Activated CD8-positive, alpha-beta memory T cell treated with anti-CD3 and anti-CD28 coated beads for 48 hours (primary cell): Measurements from ENCODE around the gene EPHA2.
"Not testable (repeated sequence)": the region's sequence is repeated elsewhere in the genome, so short reads cannot be mapped to it uniquely, and the experiment has no call there.

Source experiments
- DNase-seq, 3 experiments: peaks; one replicate each; pipeline ENCODE4 v3.0.0-alpha.2; 2020; ENCODE audit warnings: low read depth in 2 of 3, low spot score in 2 of 3

EPHA2 gene

GRCh38 chr1:16155537-16156410 is at the start of gene EPHA2:
Gene EPHA2 (minus strand): TSS chr1:16156069. CDS start chr1:16155932, 137 bp downstream.
- DNase-seq, result no peak

GRCh38 chr1:16205334-16205671 is 49.4 kb upstream of the EPHA2 start:
- DNase-seq, result no peak

GRCh38 chr1:16204634-16205333 is 48.9 kb upstream of the EPHA2 start:
- DNase-seq, result no peak

- DNase-seq, result no peak
Measured at GRCh38 chr1:16204216-16204615, 48.3 kb upstream of the EPHA2 start.

DNA sequence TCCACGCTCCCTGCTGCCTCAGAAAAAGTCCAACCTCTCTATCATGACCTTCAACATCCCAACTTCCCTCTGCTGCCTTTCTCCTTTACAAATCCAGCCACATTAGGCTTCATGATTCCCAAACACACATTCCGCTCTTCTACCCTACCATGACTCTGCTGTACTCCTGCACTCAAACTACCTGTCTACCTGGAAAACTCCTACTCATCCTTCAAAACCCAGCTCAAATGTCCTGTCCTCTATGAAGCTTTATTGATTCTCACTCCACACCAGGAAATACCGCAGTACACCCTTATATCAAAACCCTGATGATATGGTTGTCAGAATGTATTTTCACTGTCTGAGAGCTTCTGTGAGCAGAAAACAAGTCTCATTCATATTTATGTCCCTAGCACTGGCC is 47.7 kb upstream of the EPHA2 start:
- DNase-seq, result no peak

DNA sequence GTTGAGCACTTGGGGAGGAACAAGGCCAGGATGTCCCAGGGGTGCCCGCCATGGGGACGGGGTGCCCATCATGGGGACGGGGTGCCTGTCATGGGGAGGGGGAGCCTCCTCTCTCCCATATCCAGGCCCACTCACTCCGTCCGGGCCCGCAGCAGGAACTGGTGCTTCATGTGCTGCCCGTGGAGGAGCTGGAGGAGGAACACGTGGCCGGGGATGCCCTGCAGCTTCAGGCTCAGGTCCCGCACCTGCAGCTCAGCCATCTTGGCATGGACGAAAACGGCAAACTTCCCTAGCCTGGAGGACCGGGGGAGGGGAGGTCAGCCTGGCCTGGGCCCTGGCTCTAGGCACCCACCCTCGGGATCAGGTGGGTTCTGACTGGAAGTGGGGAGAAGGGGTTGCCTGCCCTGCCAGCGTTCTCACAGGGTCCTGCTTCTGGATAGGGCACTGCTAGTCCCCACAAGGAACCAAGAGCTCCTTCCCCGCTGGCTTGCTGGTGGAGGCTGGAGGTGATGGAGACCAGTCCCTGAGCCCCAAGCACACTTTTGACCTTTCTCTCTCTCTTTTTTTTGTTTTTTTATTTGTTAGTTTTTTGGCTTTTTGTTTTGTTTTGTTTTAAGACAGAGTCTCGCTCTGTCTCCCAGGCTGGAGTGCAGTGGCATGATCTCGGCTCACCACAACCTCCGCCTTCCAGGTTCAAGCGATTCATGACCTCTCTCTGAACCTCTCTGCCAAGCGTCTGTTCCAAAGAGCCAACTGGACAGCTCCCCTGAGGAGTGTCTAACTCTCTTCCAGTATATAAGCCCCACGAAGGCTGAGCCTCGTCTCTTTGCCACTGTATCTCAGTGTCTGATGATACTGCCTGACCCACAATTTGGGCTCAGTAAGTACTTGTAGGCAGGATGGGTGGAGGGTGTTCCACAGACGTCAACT is 46.7 kb upstream of the EPHA2 start:
- no peak for DNase-seq

DNA sequence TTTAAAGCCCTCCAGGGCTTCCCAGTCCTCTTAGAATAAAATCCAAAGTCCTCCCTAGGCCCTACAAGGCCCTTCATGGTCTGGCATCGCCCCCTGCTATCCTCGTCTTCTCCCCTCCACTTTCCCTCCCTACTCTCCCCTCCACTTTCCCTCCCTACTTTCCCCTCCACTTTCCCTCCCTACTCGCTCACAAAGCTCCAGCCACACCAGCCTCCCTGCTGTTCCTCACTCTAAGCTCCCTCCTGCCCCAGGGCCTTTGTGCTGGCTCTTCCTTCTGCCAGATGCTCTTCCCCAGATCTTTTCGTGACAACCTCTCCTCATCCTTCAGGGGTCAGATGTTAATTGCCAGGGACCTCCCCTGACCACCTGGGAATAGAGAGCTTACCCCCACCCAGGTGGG is 43.8 kb upstream of the EPHA2 start:
- no peak for DNase-seq

DNA sequence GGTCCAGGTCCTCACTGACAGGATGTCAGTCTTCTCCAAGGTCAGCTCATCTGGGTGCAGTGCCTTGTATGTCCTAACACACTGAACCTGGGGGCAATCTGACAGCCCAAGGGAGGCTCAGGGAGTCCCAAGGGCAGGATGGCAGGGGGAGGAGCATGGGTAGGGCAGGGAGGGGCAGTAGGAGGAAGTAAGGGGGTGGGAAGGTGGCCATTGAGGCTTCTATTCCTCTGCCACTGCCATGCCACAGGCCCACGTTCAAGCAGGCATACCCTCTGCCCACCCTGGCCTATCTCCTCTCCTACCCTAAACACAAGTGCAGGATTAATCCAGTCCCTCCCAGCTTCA is 43.3 kb upstream of the EPHA2 start:
- DNase-seq, result no peak

GRCh38 chr1:16198444-16199156 is 42.7 kb upstream of the EPHA2 start:
- DNase-seq, result no peak

DNA sequence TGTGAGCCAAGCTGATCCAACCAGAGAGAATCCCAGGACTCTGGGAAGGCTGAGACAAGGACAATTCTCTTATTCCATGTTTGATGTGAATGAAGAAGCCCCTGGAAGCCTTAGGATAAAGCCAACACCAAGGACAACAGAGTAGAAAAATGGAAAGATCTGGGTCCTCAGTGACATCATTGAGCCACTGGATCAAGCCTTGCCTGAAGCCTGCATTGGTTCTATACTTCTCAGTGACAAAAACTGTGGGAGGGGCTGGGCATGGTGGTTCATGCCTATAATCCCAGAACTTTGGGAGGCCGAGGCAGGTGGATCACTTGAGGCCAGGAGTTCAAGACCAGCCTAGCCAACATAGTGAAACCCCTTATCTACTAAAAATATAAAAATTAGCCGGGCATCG is 41.0 kb upstream of the EPHA2 start:
- no peak for DNase-seq

DNA sequence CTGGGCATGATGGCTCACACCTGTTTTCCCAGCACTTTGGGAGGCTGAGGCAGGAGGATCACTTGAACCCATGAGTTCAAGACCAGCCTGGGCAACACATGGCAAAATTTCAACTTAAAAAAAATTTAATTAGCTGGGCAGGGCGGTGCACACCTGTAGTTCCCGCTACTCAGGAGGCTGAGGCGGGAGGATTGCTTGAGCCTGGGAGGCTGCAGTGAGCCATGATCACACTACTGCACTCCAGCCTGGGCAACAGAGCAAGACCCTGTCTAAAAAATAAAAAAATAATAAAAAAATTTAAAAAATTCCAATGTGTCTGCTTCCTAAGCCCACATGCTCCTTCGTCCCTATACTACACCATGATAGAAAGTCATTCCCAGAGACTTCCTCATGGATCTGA is 40.3 kb upstream of the EPHA2 start:
- DNase-seq, result not testable (repeated sequence)

DNA sequence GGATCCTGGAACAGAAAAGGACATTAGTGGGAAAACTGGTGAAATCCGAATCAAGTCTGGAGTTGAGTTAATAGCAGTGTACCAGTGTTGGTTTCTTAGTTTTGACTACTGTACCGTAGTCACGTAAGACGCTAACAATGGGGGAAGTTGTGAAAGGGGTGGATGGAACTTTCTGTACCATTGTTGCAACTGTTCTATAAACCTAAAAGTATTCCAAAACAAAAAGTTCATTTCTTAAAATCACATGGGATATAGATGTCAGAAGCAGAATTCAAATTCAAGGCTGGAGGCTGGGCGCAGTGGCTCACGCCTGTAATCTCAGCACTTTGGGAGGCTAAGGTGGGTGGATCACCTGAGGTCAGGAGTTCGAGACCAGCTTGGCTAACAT is 39.6 kb upstream of the EPHA2 start:
- no peak for DNase-seq

GRCh38 chr1:16191916-16192546 is 36.2 kb upstream of the EPHA2 start:
- no peak for DNase-seq

DNA sequence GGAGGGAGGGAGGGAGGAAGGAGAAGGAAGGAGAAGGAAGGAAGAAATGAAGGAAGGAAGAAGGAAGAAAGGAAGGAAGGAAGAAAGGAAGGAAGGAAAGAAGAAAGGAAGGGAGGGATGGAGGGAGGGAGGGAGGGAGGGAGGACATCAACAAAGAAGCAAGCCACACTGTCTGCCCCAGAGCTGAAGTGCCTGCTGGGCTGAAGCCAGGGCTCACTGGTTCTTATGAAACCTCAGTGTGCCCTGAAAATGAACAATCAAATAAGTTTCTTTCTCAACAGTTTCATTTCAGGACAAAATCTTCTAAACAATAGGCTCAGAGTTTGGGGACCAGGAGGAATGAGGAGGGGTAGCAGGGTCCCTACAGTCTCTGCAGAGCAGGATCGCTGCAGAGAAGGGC is 35.4 kb upstream of the EPHA2 start:
- DNase-seq, result no peak

DNA sequence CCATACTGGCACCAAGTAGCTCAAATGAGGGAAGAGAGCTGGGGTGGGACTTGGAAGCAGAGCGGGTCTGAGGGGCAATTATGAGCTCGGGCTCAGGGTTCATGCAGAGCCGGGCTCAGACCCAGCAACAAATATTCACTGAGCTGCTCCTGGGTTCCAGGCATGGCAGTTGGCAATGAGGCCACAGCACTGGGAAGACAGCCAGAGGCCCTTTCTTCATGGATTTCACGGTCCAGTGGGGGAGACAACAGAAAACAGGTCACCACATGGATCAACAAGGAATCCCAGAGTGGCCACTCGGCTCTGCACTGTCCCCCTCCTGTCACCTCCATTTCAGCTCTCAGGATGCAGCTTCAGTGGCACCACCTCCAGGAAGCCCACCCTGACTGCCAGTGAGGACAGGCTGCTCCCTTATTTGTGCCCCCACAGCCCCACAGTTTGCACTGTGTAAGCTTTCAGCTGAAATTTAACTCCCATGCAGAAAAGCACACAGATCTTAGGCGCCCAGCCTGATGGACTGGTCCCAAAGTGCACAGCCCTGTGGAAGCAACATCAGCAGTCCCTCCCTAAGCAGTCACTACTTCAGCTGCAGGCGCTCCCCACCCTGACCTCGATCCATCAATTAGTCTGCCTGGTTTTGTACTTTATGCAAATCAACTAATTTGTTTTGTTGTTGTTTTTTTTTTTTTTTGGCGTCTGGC is 34.2 kb upstream of the EPHA2 start:
- no peak for DNase-seq

GRCh38 chr1:16189003-16189402 is 33.1 kb upstream of the EPHA2 start:
- no peak for DNase-seq

DNA sequence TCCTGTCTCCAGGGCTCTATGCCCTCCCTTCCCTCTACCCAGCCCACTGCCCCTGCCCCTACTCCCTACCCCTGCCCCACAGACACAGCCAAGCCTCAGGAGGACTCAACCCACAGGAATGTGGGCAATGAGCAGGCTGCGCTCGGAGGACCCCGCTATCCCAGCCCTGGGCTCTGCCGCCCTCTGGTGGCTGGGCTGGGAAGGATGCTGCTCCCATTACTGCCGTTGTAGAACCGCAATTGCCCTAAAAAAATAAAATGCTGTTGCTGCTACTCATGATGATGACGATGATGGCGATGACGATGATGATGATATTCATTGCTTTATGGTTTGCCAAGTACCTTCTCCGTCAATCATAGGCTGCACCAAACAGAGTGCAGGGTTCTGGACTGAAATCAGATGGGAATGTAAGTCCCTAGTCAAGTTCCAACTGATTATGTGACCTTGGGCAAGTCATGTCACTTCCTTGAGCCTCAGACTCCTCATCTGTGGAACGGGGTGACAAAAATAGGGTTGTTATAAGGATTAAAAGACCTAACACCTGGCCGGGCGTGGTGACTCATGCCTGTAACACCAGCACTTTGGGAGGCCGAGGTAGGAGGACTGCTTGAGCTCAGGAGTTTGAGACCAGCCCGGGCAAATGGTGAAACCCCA is 32.0 kb upstream of the EPHA2 start:
- DNase-seq, result peak; percentile 34 to 69 (median 61)

DNA sequence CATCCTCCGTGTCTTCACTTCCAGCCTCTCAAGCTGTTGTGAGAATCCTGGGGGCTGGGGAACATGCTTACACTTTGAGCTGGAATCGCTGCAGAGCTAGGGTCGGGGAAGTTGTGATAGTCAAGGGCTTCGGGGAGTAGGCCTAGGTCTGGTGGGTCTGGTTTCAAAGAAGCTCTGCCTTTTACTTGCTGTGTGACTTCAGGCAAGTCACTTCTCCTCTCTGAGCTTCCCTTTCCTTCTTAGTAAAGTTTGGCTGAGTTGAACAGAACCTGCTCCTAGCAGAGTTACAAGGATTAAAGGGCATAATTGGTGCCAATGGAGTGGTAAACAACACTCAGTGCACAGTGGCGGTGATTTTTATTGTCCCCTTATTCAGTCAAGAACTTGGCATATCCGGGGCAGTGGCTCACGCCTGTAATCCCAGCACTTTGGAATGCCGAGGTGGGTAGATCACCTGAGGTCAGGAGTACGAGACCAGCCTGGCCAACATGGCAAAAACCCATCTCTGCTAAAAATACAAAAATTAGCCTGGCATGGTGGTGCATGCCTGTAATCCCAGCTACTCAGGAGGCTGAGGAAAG is 30.9 kb upstream of the EPHA2 start:
- no peak for DNase-seq
